ENCODE measurements around the gene FAM107A. TPM values are rescaled to one million over a fixed set of nuclear protein-coding genes. Genes with fewer than 3 reads are reported as not detected.

The FAM107A gene
- total and polyA plus RNA-seq, 2 of the 13 experiments (the other 11 are each of a cell fraction or from before 2014, with no cell fraction given) = not detected

- Histone ChIP-seq H3K79me2 (ENCODE audit: insufficient read depth, low read length) (no peaks in the 10 kb centered on the region), H3K4me1 (ENCODE audit: insufficient read depth, low read length) (no peaks in the 10 kb centered on the region), H3K4me2 (ENCODE audit: low read depth, low read length) (no peak overlapping the region), H3K27me3 (ENCODE audit: control insufficient read depth in 1 of 2, insufficient read depth in 2 of 2, low read length in 2 of 2) (no peaks in the 10 kb centered on the region), H2AFZ (ENCODE audit: low read length) (no peak overlapping the region), H3K4me3 (replicated peaks in 1 of 3; ENCODE audit: insufficient read depth in 1 of 3, low read depth in 2 of 3, low read length in 3 of 3) (no peak overlapping the region), H3K9ac (ENCODE audit: insufficient read depth, low read depth, low read length) (no peak overlapping the region), H4K20me1 (ENCODE audit: insufficient read depth, low read length) (no peaks in the 10 kb centered on the region), H3K9me3 (ENCODE audit: low read length) (no peaks in the 10 kb centered on the region), H3K36me3 (replicated peaks in 1 of 2; ENCODE audit: control insufficient read depth in 1 of 2, insufficient read depth in 2 of 2, low read length in 2 of 2) (no peaks in the 10 kb centered on the region), H3K27ac (ENCODE audit: extremely low read length, insufficient read depth, low read length) (no peak overlapping the region)
- ChIA-PET CTCF (ENCODE audit: low intra/inter-chr PET ratio, low total read pairs) (no interaction called here), POLR2A (no interaction called here)
- DNase-seq (ENCODE audit: low spot score) = no peak
- TF ChIP-seq ZBTB7B (CRISPR knock-in tag; IDR thresholded peaks at IDR 0.05) = no peak
- no peak for TF ChIP-seq PRDM10 (CRISPR knock-in tag; IDR thresholded peaks at IDR 0.05; ENCODE audit: low read depth)
- TF ChIP-seq MLX (CRISPR knock-in tag; IDR thresholded peaks at IDR 0.05) = no peak
- TF ChIP-seq CBX2 (IDR thresholded peaks at IDR 0.05; ENCODE audit: low read depth, low read length) = no peak
- TF ChIP-seq CBX2 (CRISPR knock-in tag; IDR thresholded peaks at IDR 0.05; ENCODE audit: low read depth) = no peak
- TF ChIP-seq ZNF260 (CRISPR knock-in tag; IDR thresholded peaks at IDR 0.05; ENCODE audit: borderline replicate concordance, low read depth) = no peak
- TF ChIP-seq ZNF30 (CRISPR knock-in tag; IDR thresholded peaks at IDR 0.05) = no peak
- no peak for TF ChIP-seq SMAD1 (CRISPR knock-in tag; IDR thresholded peaks at IDR 0.05; ENCODE audit: borderline replicate concordance, low read depth)
- no peak for TF ChIP-seq RFXAP (CRISPR knock-in tag; IDR thresholded peaks at IDR 0.05; ENCODE audit: borderline replicate concordance)
- no peak for TF ChIP-seq PCBP2 (optimal IDR thresholded peaks at IDR 0.05; ENCODE audit: low read depth, low read length, poor library complexity, severe bottlenecking)
- no peak for TF ChIP-seq ZSCAN30 (CRISPR knock-in tag; IDR thresholded peaks at IDR 0.05)
- TF ChIP-seq NCOA2 (CRISPR knock-in tag; IDR thresholded peaks at IDR 0.05) = no peak
- TF ChIP-seq ETS1 (CRISPR knock-in tag; IDR thresholded peaks at IDR 0.05) = no peak
- TF ChIP-seq SETDB1 (CRISPR knock-in tag; IDR thresholded peaks at IDR 0.05; ENCODE audit: borderline replicate concordance) = no peak
- no peak for TF ChIP-seq ZNF274 (CRISPR knock-in tag; IDR thresholded peaks at IDR 0.05)
- no peak for FAIRE-seq
- intact Hi-C loops (cut with micrococcal nuclease; ENCODE audit: unreplicated experiment) = no loop called here
- 64% methylated on average over 4 of the region's 4 CpGs for WGBS (ENCODE audit: low lambda C conversion rate)
- no peak for ATAC-seq
- in situ Hi-C loops (cut with HindIII; ENCODE audit: extremely low pct_ligation_motif_present, low pct_unique_long_range_greater_than_20kb) = no loop called here
- BruUV-seq (replicated peaks) = no TSS peak
Measured at GRCh38 chr3:58574682-58575081, 2.5 kb downstream of the FAM107A start.

Measured in HepG2 (cell line).